MV-4-11 (cell line): ENCODE measurements around the gene IL12RB2.

ENCODE experiments used
- DNase-seq: peaks from one replicate; lab custom pipeline; 2025; lab: John Stamatoyannopoulos, UW

Gene IL12RB2

GRCh38 chr1:67347688-67348472 lies 40.2 kb downstream of the IL12RB2 start:
- DNase-seq: peak; percentile 42

GRCh38 chr1:67348586-67349252 lies 41.0 kb downstream of the IL12RB2 start:
- DNase-seq: no peak

- no peak for DNase-seq
Measured at GRCh38 chr1:67350783-67351182, 43.1 kb downstream of the IL12RB2 start.

- no peak for DNase-seq
Measured at GRCh38 chr1:67352211-67352610, 44.5 kb downstream of the IL12RB2 start.

DNA sequence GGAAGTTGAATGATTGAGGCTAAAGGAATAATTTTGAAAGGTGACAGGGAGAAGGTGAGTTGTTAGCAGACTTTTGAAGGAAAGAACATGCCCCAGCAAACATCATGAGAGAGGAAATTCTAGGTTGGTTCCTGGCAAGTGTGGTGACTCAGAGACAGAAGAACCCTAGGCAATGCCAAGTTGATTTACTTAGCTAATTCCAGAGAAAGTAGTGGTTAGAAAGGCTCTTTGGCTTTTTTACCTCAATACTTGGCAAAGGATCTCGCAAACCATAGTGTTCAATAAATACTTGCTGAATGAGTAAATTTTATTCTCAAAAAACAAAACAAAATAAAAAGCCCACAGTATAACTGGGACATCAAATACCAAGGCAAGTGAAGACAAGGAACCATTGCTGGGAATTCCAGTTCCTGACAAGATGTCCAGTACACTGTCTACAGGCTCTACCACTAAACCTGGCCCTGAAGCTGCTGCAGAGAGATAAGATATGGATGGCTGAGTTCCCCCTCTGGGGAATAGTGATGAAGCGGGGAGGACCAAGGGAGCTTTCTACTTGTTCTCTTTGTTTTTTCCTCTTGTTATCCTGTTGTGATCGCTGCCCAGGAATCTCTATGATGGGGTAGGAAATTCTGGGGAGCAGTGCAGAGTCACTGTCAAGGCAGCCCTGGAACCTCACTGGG lies 48.2 kb downstream of the IL12RB2 start:
- no peak for DNase-seq

DNA sequence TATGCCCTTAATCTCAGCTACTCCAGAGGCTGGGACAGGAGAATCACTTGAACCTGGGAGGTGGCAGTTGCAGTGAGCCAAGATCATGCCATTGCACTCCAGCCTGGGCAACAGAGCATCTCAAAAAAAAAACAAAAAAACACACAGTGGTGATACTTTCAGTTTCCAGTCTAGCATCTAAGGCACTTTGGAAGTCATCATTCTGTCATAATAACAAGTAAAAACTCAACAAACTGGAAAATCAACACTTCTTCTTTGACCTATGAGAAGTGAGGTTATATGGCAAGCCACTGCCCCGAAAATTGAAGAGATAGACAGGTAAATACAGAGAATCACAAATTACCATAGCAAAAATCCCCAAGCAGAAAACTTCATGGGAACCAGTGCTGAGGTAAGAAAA lies 51.9 kb downstream of the IL12RB2 start:
- no peak for DNase-seq

DNA sequence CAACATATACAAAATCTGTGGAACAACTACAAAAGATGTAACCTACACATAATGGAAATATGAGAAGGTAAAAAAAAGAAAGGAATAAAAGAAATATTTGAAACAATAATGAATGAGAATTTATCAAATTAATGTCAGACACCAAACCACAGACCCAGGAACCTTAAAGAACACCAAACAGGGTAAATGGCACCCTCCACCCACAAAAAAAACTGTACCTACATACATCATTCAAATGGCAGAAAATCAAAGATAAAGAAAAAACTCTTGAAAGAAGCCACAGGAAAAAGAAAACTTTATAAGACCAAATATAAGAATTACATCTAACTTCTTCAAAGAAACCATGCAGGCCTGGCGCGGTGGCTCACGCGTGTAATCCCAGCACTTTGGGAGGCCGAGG lies 54.0 kb downstream of the IL12RB2 start:
- DNase-seq: no peak

DNA sequence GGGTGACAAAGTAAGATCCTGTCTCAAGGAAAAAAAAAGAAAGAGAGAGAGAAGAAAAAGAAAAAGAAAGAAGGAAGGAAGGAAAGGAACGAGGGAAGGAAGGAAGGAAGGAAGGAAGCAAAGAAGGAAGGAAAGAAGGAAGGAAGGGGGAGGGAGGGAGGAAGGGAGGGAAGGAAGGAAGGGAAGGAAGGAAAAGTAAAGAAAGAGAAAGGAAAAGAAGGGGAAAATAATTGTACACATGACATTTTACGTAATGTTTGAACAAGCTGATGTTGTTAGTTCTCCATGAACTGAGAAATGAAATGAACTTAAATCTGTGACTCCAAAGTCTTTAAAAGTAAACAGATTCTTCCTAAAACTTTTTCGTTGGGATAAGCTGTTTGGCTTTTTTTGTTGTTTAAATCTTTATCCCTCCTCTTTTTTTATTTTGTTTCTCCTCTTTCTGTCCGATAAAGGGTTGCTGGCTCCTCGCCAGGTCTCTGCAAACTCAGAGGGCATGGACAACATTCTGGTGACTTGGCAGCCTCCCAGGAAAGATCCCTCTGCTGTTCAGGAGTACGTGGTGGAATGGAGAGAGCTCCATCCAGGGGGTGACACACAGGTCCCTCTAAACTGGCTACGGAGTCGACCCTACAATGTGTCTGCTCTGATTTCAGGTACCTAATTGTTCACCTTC lies 59.8 kb downstream of the IL12RB2 start:
- DNase-seq: no peak

DNA sequence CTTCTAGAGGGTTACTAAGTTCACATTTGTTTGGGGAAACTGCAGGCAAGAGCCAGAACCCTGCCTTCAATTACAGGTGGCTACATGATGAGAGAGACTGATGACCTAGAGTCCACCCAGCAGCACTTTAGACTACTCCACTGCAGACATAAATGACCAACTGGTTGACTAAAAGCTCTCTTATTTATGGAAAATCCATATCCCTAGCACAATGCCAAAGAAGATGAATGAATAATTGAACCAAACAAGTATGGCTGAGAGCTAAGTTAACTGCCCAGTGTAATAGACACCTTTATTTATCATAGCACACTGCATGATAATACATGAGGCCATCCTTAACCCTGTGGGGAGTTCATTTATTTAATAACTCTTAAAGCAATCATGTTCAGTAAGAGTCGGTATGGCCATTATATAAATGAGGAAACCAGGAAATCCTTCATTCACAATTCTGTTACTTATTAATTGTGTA lies 60.4 kb downstream of the IL12RB2 start:
- no peak for DNase-seq

GRCh38 chr1:67371043-67371442 lies 63.4 kb downstream of the IL12RB2 start:
- DNase-seq: no peak

- DNase-seq: no peak
Measured at GRCh38 chr1:67371681-67372080, 64.0 kb downstream of the IL12RB2 start.

DNA sequence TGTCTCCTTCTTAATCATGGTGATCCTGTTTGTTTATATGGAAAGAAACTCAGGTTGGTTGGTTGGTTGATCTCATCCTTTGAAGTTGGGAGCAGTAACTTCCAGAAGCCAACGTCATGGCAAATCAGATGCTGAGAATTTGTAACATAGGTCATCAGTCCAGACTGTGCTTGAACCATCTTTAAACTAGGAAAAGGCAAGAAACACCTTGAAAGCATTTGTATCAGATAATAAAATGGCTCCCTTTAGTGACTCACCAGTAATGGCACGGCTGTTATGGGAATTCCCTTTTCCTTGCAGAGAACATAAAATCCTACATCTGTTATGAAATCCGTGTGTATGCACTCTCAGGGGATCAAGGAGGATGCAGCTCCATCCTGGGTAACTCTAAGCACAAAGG lies 64.5 kb downstream of the IL12RB2 start:
- DNase-seq: no peak

DNA sequence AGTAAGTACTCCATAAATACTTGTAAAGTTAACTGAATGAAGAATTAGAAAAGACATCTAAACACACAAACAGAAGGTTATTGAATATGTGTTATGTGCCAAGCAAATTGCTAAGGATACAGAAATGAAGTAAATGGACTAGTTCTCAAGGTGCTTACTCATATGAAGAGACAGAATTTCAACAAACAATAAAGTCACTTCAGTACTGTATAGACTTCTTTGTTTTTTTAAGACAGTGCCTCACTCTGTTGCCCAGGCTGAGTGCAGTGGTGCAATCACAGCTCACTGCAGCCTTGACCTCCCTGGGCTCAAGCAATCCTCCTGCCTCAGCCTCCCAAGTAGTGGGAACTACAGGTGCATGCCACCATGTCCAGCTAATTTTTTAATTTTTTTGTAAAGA lies 65.2 kb downstream of the IL12RB2 start:
- DNase-seq: no peak

DNA sequence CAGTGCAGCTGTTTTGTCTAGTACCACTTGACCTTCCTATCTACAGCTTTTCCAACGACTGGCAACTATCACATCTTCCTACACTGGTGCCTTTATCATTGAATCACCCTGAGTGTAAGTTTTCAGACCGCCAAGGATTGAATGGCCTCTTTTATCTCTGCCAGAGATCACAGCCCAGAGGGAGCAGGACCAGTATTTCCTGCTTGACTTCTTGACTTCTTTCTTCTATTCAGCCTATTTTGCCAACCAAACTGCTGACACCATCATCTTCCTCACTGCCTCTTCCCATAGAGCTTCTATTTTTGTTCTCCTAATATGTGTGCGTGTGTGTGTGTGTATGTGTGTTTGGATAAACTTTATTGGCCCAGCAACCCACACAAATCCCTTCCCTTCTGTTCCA lies 68.7 kb downstream of the IL12RB2 start:
- no peak for DNase-seq

GRCh38 chr1:67377253-67377652 lies 69.6 kb downstream of the IL12RB2 start:
- DNase-seq: no peak

DNA sequence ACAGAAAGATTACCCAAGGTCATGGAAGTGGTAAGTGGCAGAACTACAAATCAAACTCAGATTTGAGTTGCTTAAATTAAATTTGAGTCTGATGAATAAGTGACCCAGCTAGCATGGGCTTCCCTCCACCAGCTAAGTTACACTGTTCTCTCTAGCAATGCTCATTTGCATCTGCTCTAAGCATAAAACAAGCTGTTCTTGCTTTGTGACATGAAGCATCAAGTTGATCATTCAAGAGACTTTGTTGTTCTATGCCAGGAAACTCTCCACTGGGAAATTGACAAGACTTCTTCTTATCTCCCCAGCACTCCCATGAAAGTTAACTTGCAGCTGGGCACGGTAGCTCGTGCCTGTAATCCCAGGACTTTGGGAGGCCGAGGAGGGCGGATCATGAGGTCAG lies 73.5 kb downstream of the IL12RB2 start:
- DNase-seq: no peak

DNA sequence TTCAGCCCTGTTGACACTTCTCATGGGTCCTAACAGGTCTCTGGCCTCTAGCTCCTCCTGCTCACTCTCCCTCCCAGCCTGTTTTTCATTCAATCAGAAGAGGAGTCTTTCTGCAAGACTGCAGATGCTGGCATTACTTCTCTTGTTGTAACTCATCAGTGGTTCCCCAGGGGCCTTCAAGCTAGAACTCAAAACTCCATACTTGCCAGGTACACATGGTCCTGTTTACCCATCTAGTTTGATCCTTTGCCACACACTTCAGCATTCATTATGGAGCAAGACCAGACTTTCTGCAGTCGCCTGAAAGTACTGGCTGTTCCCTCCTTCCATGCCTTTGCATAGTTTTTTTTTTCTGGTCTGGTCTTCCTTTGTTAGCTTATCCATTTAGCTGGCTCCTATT lies 74.6 kb downstream of the IL12RB2 start:
- no peak for DNase-seq

GRCh38 chr1:67383999-67384638 lies 76.4 kb downstream of the IL12RB2 start:
- no peak for DNase-seq

DNA sequence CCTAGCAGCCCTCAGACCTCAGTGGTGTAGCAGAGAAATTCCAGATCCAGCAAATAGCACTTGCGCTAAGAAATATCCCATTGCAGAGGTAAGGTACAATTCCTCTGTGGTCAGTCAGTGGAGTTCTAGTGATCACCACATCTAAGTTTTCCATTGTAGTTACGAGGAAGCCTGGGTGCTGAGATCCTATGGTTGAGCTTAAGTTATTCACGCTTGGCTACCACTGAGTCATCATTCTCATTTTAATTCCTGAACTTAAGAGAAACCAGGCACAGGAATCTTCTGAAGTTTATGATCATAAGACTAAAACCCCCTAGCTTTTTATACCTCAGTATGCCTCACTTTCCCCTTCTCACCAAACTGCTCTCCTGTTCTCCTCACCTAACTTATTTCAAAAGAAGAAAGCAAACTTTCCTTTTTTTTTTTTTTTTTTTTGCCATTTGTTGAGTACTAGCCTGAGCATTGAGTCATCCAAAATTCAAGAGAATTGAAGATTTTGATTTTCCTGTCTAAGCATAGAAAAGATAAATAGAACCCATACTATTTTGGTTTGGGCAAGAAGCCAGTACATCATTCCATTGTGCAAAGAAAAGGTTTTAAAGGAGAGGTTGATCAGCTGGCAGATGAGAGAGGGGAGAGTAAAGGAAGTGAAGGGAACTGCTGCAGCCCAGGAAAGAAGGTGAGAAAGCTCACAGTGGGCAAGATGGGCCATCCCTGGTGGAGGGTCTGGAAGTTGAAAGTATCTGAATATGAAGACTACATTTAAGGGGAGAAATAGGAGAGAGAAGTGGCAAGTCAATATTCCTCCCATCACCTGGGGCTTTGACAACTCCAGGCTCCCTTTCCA lies 82.6 kb downstream of the IL12RB2 start:
- no peak for DNase-seq

- no peak for DNase-seq
Measured at GRCh38 chr1:67393240-67393639, 85.6 kb downstream of the IL12RB2 start.

- no peak for DNase-seq
Measured at GRCh38 chr1:67393737-67394136, 86.1 kb downstream of the IL12RB2 start.
